Nephron progenitor cell (in vitro differentiated cells): Measurements from ENCODE around the gene PLAAT3.

Experiments used
- DNase-seq: peaks from one replicate; pipeline ENCODE4 v3.0.0; 2021
- H3K27ac Mint-ChIP-seq: 2 replicates; pipeline ENCODE4 v1.8.0; 2021; ENCODE audit warnings: mild to moderate bottlenecking, moderate library complexity, mixed read lengths
- H3K27me3 Mint-ChIP-seq: 2 replicates; pipeline ENCODE4 v1.8.0; 2021; ENCODE audit warnings: mild to moderate bottlenecking, low read depth, mixed read lengths; ENCODE audit not compliant: poor library complexity
- H3K36me3 Mint-ChIP-seq: 2 replicates; pipeline ENCODE4 v1.8.0; 2021; ENCODE audit warnings: low read depth, mixed read lengths
- H3K4me1 Mint-ChIP-seq: 2 replicates; pipeline ENCODE4 v1.8.0; 2021; ENCODE audit warnings: mixed read lengths
- H3K4me3 Mint-ChIP-seq: 2 replicates; pipeline ENCODE4 v1.8.0; 2021; ENCODE audit warnings: mild to moderate bottlenecking, moderate library complexity, mixed read lengths
- H3K9me3 Mint-ChIP-seq: 2 replicates; pipeline ENCODE4 v1.8.0; 2021; ENCODE audit warnings: mild to moderate bottlenecking, moderate library complexity, mixed read lengths
- CTCF ChIP-seq: fragments of 200-600 bp; sonication (generic); IDR thresholded peaks from 2 replicates; pipeline ENCODE4 v1.5.0; 2021; ENCODE audit warnings: antibody characterized with exemption

PLAAT3 gene

GRCh38 chr11:63564784-63565350 lies 49.4 kb downstream of the PLAAT3 start:
- no peak for TF ChIP-seq CTCF
- DNase-seq = no peak
- H3K27me3 Mint-ChIP-seq = peaks cover 6% of the 10 kb centered on the region
- H3K4me1 Mint-ChIP-seq = peaks cover 28% of the 10 kb centered on the region
- no peaks in the 10 kb centered on the region for H3K36me3 Mint-ChIP-seq
- H3K27ac Mint-ChIP-seq = no peak overlapping the region
- no peak overlapping the region for H3K4me3 Mint-ChIP-seq
- H3K9me3 Mint-ChIP-seq = no peaks in the 10 kb centered on the region

GRCh38 chr11:63564056-63564774 lies 50.0 kb downstream of the PLAAT3 start:
- no peak for TF ChIP-seq CTCF
- no peaks in the 10 kb centered on the region for H3K36me3 Mint-ChIP-seq
- H3K27me3 Mint-ChIP-seq = peaks cover 4% of the 10 kb centered on the region
- peaks cover 28% of the 10 kb centered on the region for H3K4me1 Mint-ChIP-seq
- H3K9me3 Mint-ChIP-seq = no peaks in the 10 kb centered on the region
- no peak overlapping the region for H3K27ac Mint-ChIP-seq
- DNase-seq = no peak
- H3K4me3 Mint-ChIP-seq = no peak overlapping the region

GRCh38 chr11:63563201-63564055 lies 50.8 kb downstream of the PLAAT3 start, which contains the start of gene PLAAT2:
Gene PLAAT2 (minus strand): TSS chr11:63563379. CDS start chr11:63563324, 55 bp downstream.
- H3K36me3 Mint-ChIP-seq = no peaks in the 10 kb centered on the region
- no peak for TF ChIP-seq CTCF
- H3K4me1 Mint-ChIP-seq = peaks cover 28% of the 10 kb centered on the region
- no peaks in the 10 kb centered on the region for H3K9me3 Mint-ChIP-seq
- no peak within 1 kb of the TSS for H3K4me3 Mint-ChIP-seq
- peaks cover 5% of the 10 kb centered on the region for H3K27me3 Mint-ChIP-seq
- DNase-seq = no peak
- no peak within 1 kb of the TSS for H3K27ac Mint-ChIP-seq

GRCh38 chr11:63560506-63561180 lies 53.6 kb downstream of the PLAAT3 start:
- H3K36me3 Mint-ChIP-seq = no peaks in the 10 kb centered on the region
- H3K27me3 Mint-ChIP-seq = peaks cover 11% of the 10 kb centered on the region
- no peak overlapping the region for H3K27ac Mint-ChIP-seq

More at GRCh38 chr11:63560506-63561180, 53.6 kb downstream of the PLAAT3 start:
- TF ChIP-seq CTCF = no peak
- no peaks in the 10 kb centered on the region for H3K9me3 Mint-ChIP-seq
- H3K4me3 Mint-ChIP-seq = no peak overlapping the region
- no peak for DNase-seq
- peaks cover 15% of the 10 kb centered on the region for H3K4me1 Mint-ChIP-seq
